SJSA1 (cell line): ENCODE results near the gene ADAM33. TPM values are rescaled to one million over a fixed set of nuclear protein-coding genes. Genes with fewer than 3 reads are reported as not detected.

Source experiments
- DNase-seq, 2 experiments: peaks; one replicate each; pipeline ENCODE4 v3.0.0-alpha.2; 2015 to 2020; ENCODE audit warnings: low spot score in 2 of 2, low read depth in 1 of 2
- H3K27ac ChIP-seq: fragments of 250-450 bp; sonication (Bioruptor Pico); 2 replicates; pipeline ENCODE4 v1.5.1; 2020; ENCODE audit warnings: mild to moderate bottlenecking, moderate library complexity
- H3K27me3 ChIP-seq: fragments of 250-450 bp; sonication (Bioruptor Pico); replicated peaks from 2 replicates; pipeline ENCODE4 v1.5.1; 2020; ENCODE audit warnings: mild to moderate bottlenecking, moderate library complexity
- H3K36me3 ChIP-seq: fragments of 250-450 bp; sonication (Bioruptor Pico); 2 replicates; pipeline ENCODE4 v1.5.1; 2020; ENCODE audit warnings: mild to moderate bottlenecking
- H3K4me1 ChIP-seq: fragments of 250-450 bp; sonication (Bioruptor Pico); replicated peaks from 2 replicates; pipeline ENCODE4 v1.6.1; 2021; ENCODE audit warnings: mild to moderate bottlenecking
- H3K4me3 ChIP-seq: fragments of 250-450 bp; sonication (Bioruptor Pico); 2 replicates; pipeline ENCODE4 v1.5.1; 2020; ENCODE audit warnings: mild to moderate bottlenecking
- H3K9me3 ChIP-seq: fragments of 250-450 bp; sonication (Bioruptor Pico); replicated peaks from 2 replicates; pipeline ENCODE4 v1.5.1; 2020; ENCODE audit warnings: mild to moderate bottlenecking
- total RNA-seq: library from RNA; depleted of rRNA; stranded (reverse); fragments of >200 nt; shearing (Covaris generic); gene quantifications from 2 replicates; pipeline ENCODE4 v1.2.3, GENCODE V29; 2014

ADAM33 gene
- total RNA-seq, 1 experiment from 2014 or later = not detected

DNA sequence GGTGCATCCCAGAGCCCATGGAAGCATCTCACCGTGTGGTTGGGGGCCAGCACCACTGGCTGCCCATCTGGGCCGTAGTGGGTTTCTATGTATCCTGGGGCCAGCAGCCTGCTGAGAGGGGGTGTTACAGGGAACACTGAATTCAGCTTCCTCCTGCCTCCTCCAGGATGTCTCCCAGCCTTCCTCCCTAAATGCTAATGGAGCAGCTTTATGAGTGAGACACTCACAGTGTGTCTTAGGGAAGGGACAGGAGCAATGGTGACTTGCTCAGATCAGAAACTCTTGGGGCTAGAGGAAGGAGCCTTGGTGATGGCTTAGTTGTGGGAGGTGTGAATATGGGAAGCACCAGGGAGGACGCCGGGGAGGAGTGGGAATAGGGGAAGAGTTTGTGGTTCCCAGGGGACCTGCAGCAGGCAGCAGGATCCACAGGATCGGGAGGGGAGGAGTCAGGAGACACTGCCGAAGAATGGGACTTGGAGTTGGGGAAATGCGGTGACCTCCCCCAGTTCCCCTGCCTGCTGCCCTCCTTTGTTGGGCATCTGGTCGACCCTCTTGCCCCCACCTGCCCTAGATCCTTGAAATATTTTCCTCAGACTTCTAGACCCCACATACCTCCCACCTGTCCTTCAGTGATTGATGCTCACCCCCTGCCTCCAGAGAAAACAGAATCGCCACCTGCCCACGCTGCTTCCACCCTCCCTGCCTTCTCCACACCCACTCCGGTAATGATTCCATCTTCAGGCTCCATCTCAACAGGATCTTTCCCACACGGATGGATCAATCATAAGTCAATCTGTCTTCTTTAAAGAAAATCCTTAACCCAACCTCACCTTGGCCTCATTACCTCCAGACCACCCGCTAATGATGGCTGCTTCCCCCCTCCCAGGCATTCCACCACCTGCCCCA, 6.6 kb downstream of the ADAM33 start:
- Histone ChIP-seq H3K4me3 (no peak overlapping the region), H3K27ac (no peak overlapping the region), H3K27me3 (0 out of 2 replicates have a peak, but pooled peaks cover 3% of the 10 kb centered on the region), H3K9me3 (no peaks in the 10 kb centered on the region), H3K36me3 (no peaks in the 10 kb centered on the region), H3K4me1 (peaks cover 4% of the 10 kb centered on the region)
- no peak for DNase-seq

DNA sequence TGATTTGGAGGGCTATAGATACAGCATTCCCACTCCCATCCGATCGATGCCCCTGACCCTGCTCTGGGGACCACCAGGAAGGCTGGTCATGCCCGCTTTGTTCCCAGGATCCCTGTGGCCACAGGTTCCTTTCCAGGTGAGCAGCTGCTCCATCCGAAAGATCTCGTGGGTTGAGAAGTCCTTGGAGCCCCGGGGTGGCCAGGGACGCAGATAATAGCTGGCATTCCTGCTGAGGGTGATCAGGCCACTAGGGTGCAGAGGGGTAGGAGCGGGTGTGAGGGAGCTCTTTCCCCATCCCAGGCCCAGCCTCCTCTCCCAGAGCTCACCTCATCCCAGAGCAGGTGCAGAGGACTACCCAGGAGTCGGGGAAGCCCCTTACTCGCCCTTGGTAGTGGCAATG, 7.4 kb downstream of the ADAM33 start:
- H3K27ac ChIP-seq = no peak overlapping the region
- H3K36me3 ChIP-seq = no peaks in the 10 kb centered on the region
- peaks cover 4% of the 10 kb centered on the region; the same call in 1 of the 2 replicates for H3K4me1 ChIP-seq
- no peak overlapping the region for H3K4me3 ChIP-seq
- 0 out of 2 replicates have a peak, but pooled peaks cover 3% of the 10 kb centered on the region for H3K27me3 ChIP-seq
- no peak for DNase-seq
- H3K9me3 ChIP-seq = no peaks in the 10 kb centered on the region

DNA sequence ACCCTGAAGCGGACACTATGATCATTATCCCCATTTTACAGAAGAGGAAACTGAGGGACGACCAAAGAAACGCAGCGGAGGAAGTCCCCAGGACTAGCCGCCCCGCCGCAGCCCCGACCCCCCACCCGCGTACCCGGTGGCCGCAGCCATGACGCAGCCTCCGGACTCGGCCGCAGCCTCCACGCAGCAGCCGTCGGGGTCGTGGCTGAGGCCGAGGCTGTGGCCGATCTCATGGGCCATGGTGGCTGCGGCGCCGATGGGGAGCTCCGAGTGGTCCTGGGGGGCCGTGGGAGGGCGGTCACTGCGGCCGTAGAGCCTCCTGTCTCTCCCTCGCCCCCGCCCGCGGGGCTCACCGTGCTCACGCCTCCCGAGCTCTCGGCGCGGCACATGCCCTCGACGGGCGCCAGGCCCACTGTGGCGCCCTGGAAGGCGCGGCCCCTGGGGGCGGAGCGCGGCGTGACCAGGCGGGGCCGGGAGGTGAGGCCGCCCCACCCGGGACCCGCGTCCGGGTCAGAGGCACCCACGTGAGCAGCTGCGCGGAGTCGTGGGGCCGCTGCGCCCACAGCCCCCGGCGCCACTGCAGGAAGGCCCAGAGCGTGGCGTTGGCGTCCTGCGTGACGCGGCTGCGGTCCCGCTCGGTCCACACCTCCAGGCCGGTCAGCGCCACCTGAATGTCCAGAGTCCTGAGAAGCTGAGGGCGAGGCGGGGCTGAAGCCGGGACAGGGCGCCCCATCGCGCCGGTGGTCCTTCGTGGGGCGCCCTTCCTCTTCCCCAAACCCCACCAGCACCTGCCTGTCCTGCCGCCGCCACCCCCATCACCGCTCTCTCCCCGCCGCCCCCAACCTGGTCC, 8.4 kb downstream of the ADAM33 start:
- H3K4me3 ChIP-seq = no peak overlapping the region
- H3K4me1 ChIP-seq = peaks cover 4% of the 10 kb centered on the region; the same call in 1 of the 2 replicates
- no peaks in the 10 kb centered on the region for H3K36me3 ChIP-seq
- H3K27me3 ChIP-seq = 0 out of 2 replicates have a peak, but pooled peaks cover 3% of the 10 kb centered on the region
- no peak overlapping the region for H3K27ac ChIP-seq
- H3K9me3 ChIP-seq = no peaks in the 10 kb centered on the region
- no peak for DNase-seq

DNA sequence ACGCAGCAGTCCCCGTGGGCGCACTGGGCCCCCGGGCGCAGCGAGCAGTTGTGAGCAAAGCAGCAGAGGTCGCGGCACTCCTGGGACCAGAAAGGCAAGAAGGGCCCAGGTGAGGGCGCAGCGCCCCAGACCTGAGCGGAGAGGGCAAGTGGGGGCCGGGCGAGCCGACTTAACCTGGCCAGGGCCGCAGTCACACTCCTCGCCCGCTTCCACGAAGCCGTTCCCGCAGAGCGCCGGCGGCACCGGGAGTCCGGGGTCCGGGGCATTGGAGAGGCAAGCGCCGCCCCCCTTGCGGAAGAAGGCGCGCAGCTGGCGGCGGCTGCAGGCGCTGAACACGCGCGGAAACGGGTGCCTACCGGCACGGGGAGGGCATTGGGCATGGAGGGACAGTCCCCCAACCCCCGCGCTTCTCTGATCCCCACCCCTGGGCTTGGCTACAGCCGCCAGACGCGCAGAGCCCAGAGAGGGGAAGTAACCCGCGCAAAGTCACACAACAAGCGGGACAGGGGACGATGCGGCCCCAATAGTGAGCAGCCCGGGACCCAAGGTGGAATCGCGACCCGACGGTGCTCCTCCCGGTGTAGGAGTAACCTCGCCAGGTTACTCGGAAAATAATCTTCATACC, 9.2 kb downstream of the ADAM33 start:
- Histone ChIP-seq H3K27ac (no peak overlapping the region), H3K9me3 (no peaks in the 10 kb centered on the region), H3K4me1 (peaks cover 4% of the 10 kb centered on the region; the same call in 1 of the 2 replicates), H3K4me3 (no peak overlapping the region), H3K27me3 (0 out of 2 replicates have a peak, but pooled peaks cover 3% of the 10 kb centered on the region), H3K36me3 (no peaks in the 10 kb centered on the region)
- no peak for DNase-seq

DNA sequence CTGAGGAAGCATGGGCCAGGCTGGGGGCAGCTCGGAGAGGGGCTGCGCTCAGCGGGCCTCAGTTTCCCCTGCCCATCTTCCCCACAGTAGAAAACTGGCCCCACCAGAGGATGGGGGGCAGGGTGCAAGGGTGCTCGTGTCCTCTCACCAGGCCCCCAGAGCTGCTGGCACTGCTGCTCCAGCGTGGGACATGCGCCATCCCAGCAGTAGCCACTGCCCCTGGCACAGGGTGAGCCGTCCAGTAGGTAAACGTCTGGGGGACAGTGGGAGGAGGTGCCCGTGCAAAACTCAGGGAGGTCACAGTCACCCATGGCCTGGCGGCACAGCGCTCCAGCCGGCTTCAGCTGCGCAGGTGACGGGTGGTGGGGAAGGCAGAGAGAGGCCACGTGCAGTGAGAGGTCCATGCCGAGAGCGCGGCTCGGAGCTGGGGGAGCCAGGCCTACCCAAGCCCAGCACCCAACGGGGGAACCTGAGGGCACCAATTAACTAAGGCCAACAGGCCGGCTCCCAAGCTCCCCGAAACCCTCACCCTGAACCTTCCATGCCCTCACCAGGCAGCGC, 9.7 kb downstream of the ADAM33 start:
- Histone ChIP-seq H3K27ac (no peak overlapping the region), H3K36me3 (no peaks in the 10 kb centered on the region), H3K4me1 (peaks cover 4% of the 10 kb centered on the region; the same call in 1 of the 2 replicates), H3K9me3 (no peaks in the 10 kb centered on the region), H3K4me3 (no peak overlapping the region), H3K27me3 (0 out of 2 replicates have a peak, but pooled peaks cover 3% of the 10 kb centered on the region)
- no peak for DNase-seq

DNA sequence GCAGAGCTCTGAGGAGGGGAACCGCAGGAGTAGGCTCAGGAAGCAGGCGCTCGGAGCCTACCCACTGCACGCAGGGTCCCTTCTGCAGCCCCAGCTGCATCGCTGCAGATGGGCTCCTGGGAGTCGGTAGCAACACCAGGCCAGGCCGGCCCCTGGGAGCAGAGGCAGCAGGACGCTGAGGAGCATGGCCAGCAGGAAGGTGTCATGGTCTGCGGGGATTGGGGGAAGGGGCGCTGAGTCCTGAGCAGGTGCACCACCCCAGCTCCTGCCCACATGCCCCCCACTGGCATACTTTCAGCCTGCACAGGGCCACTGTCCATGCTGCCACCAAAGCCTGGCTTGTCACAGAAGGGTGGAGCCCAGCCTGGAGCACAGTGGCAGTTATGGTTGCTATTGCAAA, 10.9 kb downstream of the ADAM33 start:
- Histone ChIP-seq H3K27me3 (no peaks in the 10 kb centered on the region), H3K36me3 (no peaks in the 10 kb centered on the region), H3K9me3 (no peaks in the 10 kb centered on the region), H3K4me1 (no peaks in the 10 kb centered on the region), H3K4me3 (no peak overlapping the region), H3K27ac (no peak overlapping the region)
- no peak for DNase-seq

DNA sequence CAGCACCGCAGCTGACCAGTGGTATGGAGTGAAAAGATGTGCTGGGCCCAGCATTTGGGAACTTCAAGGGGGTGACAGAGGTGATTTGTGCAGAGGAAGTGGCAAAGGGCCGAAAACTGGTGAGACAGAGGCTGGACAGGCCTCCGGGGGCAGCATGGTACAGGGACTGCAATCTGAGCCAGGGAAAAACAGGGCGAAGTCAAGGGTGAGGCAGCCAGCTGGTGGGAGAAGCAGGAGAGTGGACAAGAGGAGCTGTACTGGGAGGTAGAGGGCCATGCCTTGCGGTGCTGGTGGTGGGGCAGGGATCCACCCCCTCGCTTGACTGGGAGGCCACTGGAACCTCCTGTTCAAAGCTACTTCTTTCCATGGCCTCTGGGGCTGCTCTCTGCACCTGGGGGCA, 11.3 kb downstream of the ADAM33 start:
- no peak for DNase-seq

DNA sequence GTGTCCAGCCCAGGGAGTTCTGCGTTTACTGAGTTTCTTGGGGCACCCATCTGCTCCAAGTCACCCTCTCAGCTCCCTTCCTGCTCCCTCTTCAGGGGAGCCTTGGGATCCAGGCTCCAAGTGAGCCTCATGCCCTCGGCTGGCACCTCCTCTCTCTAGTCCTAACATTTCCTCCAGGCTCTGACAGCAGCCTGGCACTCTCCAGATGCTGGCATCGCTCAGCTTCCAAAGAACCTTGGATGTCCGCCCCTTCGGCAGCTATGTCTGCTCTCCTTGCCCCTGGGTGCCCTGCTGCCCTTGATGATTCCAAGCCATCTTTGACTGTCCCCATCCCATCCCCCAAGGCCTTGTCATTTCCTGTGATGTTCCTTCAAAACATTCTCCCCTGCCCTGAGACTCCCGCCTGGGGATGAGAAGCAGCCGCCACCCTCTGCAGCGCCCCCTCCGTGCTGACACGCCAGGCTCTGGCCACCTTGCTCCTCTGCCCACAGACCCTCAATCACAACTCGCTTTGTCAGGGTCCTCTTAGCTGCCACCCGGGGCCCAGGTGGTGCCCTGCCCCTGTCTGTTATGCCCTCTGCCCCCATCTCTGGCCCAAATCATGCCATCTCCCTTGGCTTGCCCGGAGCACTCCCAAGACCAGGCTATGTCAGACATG, 12.0 kb downstream of the ADAM33 start:
- H3K27me3 ChIP-seq = no peaks in the 10 kb centered on the region; the same call in 1 of the 2 replicates
- no peak overlapping the region for H3K4me3 ChIP-seq
- no peak overlapping the region for H3K27ac ChIP-seq
- DNase-seq = no peak
- no peaks in the 10 kb centered on the region for H3K36me3 ChIP-seq
- no peaks in the 10 kb centered on the region for H3K4me1 ChIP-seq
- no peaks in the 10 kb centered on the region for H3K9me3 ChIP-seq

More for the DNA sequence above, 11.3 kb downstream of the ADAM33 start:
- H3K27ac ChIP-seq = no peak overlapping the region
- no peak overlapping the region for H3K4me3 ChIP-seq
- H3K4me1 ChIP-seq = no peaks in the 10 kb centered on the region
- no peaks in the 10 kb centered on the region for H3K36me3 ChIP-seq
- no peaks in the 10 kb centered on the region for H3K27me3 ChIP-seq
- H3K9me3 ChIP-seq = no peaks in the 10 kb centered on the region

DNA sequence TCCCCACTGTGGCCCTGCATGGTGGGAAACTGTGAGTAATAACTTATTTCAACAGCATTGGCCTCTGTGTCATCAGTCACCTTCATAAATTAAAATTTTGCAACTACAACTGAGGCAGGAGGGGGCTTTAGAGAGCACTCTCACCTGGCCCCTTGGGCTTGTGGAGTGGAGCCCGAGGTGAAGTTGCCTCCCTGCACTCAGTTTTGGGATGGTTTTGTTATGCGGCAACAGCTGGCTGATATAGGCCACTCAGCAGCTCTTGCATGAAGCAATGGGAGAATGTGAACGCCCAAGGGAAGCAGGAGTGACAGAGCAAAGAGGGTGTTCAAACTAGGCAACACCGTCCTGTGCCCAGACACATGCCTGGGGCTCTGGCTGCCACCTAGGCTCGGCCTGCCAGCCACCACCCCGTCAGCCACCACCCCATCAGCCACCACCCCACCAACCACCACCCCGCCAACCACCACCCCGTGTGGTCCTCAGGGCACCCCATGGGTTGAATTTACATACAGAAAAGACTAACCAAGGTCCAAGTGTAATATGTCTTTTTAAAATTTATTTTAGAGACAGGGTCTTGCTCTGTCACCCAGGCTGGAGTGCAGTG, 14.3 kb downstream of the ADAM33 start:
- Histone ChIP-seq H3K27me3 (peaks cover 14% of the 10 kb centered on the region), H3K36me3 (no peaks in the 10 kb centered on the region), H3K27ac (no peak overlapping the region), H3K4me3 (no peak overlapping the region), H3K4me1 (no peaks in the 10 kb centered on the region), H3K9me3 (no peaks in the 10 kb centered on the region)
- DNase-seq = no peak

DNA sequence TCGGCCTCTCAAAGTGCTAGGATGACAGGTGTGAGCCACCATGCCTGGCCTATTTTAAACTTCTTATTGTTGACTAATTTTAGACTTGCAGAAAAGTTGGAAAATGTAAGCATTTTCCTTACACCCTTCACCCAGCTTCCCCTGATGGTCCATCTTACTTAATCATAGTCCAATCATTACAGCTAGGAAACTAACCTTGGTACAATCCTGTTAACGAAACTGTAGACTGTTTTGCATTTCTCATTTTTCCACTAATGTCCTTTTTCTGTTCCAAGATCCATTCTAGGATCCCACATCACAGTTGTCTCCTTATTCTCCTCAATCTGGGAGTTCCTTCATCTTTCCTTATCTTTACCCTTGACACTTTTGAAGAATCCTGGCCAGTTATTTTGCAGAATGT, 18.0 kb downstream of the ADAM33 start:
- Histone ChIP-seq H3K27ac (no peak overlapping the region), H3K27me3 (peaks cover 46% of the 10 kb centered on the region), H3K4me1 (peaks cover 4% of the 10 kb centered on the region; the same call in 1 of the 2 replicates), H3K4me3 (no peak overlapping the region), H3K36me3 (no peaks in the 10 kb centered on the region), H3K9me3 (no peaks in the 10 kb centered on the region)
- no peak for DNase-seq

DNA sequence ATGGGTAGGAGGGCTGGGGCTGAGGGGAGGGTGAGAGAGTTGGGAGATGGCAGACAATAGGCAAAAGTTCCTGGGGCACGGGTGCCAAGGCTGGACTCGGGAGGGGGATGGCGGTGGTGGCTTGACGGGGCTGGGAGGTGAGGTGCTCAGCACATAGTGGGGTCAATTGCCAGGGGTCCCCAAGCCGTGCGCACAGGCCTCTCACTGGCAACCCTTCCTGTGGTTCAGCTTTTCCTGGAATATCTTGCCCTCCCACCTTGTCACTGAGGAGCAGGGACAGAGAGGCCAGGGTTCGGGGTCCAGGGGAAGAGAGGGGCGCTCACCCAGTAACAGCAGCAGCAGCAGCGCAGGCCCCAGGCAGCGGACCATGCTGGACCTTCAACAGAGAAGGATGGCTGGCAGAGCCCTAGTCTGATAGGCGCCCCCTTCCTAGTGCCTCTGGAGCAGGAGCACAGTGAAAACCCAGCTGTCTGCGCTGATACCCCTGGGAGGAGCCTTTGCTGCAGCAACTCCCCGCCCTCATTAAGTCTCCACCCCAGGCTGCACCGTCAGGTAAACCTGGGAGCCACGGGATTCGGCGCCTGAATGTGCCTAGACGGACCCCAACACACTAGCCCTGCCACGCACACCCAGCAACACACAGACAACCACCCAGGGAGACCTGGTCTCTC, 18.6 kb downstream of the ADAM33 start, which contains the start of gene GFRA4:
Gene GFRA4 (minus strand): TSS at position 369 of the 671 bp plus-strand sequence. CDS start 0 bp downstream, at position 369.
- no peak for DNase-seq
- no peak within 1 kb of the TSS for H3K4me3 ChIP-seq
- peaks cover 51% of the 10 kb centered on the region for H3K27me3 ChIP-seq
- H3K27ac ChIP-seq = no peak within 1 kb of the TSS
- H3K9me3 ChIP-seq = no peaks in the 10 kb centered on the region
- H3K4me1 ChIP-seq = peaks cover 4% of the 10 kb centered on the region; the same call in 1 of the 2 replicates
- no peaks in the 10 kb centered on the region for H3K36me3 ChIP-seq
